Activated CD8-positive, alpha-beta memory T cell treated with anti-CD3 and anti-CD28 coated beads for 24 hours (primary cell): ENCODE data around the gene CNTD1.

Experiments used
- DNase-seq: peaks from one replicate; pipeline ENCODE4 v3.0.0-alpha.2; 2020

Gene CNTD1

DNA sequence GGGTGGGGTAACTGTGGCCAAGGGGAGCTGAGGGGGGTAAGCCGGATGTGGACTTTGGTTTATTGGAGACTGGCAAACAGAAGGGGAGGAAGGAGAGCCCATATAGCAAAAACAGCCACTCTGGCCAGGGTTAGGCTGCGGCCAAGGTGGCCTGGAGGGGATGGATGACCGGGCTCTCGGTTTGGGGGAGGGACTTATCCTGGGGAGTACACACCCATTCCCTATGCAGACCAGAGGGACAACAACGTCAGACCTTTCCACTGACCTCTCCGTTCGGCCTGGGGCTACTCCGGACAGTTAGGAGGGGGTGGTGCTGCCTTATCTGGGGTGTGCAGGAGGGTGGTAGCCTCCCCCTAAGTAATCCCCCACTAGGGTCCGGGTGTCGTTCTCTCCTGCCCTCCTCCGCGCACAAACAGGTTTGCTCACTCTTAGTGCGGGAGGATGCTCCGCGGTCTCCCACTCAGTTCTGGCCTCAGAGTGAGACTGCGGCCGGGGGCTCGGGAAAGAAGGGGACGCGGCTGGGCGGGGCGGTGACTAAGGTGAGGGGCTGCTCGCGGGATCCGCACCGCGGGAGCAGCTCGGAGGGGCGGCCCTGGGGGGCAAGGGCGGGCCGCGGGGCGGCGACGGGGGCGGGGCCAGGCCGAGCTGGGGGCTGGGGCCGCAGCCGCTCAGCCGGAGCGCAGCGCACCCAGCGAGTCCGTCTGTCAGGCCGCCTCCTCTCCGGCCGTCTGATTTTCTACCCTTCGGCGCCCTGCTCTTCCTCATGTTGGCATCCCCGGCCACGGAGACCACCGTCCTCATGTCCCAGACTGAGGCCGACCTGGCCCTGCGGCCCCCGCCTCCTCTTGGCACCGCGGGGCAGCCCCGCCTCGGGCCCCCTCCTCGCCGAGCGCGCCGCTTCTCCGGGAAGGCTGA, 18.5 kb upstream of the CNTD1 start, which contains the start of gene WNK4:
Gene WNK4 (plus strand): TSS at position 675 of the 915 bp plus-strand sequence. CDS start 89 bp downstream, at position 764.
- no peak for DNase-seq

DNA sequence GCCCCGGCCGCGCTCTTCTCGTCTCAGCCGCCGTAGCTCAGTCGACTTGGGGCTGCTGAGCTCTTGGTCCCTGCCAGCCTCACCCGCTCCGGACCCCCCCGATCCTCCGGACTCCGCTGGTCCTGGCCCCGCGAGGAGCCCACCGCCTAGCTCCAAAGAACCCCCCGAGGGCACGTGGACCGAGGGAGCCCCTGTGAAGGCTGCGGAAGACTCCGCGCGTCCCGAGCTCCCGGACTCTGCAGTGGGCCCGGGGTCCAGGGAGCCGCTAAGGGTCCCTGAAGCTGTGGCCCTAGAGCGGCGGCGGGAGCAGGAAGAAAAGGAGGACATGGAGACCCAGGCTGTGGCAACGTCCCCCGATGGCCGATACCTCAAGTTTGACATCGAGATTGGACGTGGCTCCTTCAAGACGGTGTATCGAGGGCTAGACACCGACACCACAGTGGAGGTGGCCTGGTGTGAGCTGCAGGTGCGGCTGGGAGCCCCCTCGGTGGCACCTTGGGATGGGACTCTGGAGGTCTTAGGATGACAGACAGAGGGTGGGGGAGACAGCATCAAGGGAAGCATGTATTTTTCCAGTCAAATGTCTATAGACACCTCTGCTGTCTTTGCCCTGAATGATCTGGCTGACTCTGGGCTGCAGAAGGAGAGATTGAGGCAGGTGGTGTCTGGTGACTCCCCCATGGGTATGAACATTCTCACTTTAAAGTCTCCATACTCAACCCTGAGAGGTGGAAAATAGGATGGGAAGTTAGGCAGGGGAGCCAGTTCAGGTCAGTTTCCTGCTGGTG, 17.6 kb upstream of the CNTD1 start:
- DNase-seq, result no peak

DNA sequence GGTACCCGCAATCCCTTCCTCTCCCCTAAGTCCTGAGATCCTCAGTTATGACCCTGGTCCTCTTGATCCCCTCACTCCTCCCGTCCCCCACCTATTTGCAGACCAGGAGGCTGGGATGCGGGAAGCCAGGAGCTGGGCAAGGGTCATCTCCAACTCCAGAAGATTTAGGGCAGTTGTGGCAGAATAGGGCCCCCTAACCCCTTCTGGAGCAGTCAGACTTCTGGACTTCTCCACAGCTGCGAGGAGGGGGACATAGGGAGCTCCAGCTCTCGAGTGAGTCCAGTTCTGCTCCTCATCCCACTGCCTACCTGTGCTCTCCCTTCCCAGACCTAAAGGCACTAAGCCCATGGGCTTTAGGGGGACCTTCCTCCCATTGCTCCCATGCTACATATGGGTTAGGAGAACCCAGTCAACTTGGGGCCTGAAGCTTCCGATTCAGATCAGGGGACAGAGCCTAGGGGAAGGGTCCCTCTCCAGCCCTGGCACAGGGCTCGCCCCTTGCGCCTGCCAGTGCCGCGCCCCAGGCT, 17.0 kb upstream of the CNTD1 start:
- DNase-seq, result no peak

DNA sequence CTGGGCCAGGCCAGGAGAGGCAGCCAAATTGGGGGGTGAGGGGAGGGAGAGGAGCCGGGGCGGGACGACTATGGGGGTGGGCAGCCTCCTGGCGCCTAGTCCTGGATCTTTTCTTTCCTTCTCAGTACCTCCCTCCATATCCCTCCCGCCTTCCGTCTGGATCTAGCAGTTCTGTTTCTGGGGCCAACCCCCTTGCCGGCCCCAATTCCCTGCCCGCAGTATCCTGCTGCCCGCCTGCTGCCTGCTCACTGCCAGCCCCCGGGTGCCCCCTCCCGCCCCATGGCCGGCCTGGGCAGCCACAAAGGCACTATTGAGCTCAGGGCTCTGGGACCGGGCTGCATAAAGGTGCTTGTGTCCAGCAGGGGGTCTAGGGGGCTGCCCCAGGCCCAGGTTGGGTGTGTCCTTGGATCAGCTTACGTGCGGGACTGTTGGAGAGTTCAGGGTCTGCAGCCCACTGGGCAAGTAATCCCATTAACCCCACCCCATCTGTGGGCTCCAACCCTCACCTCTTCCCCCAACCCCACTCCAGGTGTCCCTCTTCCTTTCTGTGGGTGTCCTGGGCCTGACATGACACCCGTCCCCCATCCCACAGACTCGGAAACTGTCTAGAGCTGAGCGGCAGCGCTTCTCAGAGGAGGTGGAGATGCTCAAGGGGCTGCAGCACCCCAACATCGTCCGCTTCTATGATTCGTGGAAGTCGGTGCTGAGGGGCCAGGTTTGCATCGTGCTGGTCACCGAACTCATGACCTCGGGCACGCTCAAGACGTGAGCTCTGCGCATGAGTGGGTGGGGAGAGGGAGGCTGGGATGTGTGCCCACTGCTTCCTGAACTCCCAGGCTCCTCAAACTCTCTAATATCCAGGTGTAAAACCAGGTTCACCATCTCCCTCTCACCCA, 16.2 kb upstream of the CNTD1 start:
- no peak for DNase-seq

DNA sequence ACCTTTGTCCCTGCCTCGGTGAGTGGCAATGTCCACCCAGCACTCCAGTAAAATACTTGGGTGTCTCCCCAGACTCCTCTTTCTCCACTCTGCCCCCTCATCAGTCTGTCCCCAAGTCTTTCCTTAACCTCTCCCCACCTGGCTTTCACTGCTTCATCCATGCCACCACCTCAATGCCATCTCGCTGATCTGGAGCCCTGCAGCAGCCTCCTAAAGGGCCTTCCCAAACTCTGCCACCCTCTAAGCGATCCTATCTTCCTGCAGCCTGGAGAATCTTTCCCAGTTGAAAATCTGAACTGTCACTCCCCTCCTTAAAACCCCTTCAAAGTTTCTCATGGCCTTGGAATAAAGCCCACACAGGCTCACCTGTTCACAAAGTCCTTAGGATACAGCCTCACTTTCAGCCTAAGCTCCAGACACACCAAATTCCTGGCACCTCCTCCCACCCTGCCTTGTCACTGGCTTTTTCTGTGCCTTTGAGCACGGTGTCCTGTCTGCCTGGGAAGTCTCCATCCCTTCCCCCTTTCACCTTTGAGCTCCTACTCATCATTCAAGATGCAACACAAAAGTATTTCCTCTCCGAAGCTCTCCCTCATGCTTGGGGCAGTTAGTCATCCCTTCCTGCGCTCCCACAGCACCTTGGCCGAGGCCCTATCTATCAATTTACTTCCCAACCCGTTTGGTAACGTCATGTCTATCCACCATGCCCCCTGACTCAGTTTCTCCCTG, 15.4 kb upstream of the CNTD1 start:
- DNase-seq, result no peak

DNA sequence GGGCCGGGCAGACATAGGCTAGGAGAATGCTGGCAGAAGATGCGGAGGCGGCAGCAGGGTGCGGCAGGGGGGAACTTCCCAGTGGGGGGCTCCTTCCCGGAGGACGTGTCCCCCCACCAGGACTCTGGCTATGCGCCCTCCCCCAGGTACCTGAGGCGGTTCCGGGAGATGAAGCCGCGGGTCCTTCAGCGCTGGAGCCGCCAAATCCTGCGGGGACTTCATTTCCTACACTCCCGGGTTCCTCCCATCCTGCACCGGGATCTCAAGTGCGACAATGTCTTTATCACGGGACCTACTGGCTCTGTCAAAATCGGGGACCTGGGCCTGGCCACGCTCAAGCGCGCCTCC, 14.9 kb upstream of the CNTD1 start:
- no peak for DNase-seq

DNA sequence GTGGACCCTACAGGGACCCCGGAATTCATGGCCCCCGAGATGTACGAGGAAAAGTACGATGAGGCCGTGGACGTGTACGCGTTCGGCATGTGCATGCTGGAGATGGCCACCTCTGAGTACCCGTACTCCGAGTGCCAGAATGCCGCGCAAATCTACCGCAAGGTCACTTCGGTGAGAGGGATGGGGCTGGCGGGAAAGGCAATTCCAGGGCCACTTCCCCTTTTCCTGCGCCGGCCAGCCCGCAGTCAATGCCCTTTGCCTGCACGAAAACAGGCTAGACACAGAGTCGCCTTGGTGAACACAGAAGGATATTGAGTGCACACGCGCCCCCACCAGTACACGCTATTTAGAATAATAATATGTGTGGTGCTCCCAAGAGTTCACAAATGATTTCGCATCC, 14.3 kb upstream of the CNTD1 start:
- no peak for DNase-seq

DNA sequence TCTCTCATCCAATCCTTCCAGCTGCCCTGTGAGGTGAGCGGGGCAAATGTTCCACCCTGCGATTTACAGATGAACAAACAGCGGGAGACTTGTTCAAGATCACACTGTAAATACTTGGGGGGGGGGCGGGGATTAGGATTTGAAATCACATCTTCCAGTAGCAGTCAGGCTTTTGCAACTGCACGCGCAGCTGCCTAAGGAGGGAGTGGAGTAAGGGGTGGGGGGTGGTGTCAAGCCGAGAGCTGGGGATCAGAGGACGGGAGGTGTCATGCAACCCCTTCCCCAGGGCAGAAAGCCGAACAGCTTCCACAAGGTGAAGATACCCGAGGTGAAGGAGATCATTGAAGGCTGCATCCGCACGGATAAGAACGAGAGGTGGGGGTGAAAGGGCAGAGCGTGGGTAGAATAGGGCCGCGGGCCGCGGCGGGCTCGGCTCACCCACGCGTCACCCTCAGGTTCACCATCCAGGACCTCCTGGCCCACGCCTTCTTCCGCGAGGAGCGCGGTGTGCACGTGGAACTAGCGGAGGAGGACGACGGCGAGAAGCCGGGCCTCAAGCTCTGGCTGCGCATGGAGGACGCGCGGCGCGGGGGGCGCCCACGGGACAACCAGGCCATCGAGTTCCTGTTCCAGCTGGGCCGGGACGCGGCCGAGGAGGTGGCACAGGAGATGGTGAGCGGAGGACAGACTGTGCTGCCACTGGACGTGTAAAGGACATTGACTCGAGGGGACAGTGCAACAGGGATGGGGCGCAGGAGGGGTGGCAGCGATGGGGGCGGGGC, 13.7 kb upstream of the CNTD1 start:
- no peak for DNase-seq

DNA sequence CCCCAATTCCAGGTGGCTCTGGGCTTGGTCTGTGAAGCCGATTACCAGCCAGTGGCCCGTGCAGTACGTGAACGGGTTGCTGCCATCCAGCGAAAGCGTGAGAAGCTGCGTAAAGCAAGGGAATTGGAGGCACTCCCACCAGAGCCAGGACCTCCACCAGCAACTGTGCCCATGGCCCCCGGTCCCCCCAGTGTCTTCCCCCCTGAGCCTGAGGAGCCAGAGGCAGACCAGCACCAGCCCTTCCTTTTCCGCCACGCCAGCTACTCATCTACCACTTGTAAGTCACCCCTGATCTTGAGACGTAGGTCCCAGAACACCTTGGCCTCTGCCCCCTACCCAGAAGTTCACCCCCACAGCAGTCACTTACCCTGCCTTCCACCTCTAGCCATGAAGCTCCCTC, 11.4 kb upstream of the CNTD1 start:
- DNase-seq, result no peak

DNA sequence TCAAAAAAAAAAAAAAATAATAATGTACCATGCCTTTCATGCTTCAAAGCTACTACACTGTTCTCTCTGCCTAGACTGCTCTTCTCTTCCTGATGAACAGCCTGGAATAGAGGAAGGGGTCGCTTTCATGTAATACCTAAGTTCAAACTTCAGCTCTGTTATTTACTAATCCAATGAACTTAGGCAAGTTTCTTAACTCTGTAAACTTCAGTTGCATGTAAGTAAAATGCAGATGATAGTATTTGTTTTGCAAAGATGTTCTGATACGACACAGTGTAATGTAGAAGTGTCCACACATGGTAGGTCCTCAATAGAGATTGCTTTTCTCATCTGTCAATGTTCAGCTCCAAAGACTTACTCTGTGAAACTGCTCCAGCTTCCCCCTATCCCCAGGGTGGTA, 6.7 kb upstream of the CNTD1 start:
- no peak for DNase-seq

DNA sequence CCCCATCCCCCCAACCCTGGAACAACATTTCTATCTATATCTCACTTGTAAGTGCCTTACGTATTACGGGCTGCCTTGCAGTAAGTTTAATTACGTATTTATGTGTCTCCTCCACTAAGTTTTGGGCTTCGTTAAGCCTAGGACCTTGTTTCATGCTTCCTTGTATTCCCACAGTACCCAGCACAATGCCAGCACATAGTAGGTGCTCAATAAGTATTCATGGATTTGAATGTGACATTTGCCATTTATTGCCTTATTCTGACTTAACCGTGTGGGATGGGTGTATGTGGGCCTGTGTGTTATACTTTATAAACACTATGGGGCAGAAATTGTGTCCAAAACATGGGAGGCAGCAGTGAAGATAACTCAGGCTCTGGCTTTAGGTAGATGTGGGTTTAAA, 6.1 kb upstream of the CNTD1 start:
- no peak for DNase-seq

DNA sequence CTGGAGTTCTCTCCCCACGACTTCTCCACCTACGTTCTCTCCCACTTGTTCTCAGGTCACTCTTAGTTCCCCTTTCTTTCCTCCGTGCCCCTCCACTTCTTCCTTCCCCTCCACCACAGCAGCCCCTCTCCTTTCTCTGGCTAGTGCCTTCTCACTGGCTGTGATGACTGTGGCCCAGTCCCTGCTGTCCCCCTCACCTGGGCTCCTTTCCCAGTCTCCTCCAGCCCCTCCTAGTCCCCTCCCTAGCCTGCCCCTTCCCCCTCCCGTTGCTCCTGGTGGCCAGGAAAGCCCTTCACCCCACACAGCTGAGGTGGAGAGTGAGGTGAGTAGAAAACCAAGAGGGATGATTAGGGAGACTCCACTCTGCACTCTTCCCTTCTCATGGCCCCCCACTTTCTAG, 3.6 kb upstream of the CNTD1 start:
- no peak for DNase-seq

DNA sequence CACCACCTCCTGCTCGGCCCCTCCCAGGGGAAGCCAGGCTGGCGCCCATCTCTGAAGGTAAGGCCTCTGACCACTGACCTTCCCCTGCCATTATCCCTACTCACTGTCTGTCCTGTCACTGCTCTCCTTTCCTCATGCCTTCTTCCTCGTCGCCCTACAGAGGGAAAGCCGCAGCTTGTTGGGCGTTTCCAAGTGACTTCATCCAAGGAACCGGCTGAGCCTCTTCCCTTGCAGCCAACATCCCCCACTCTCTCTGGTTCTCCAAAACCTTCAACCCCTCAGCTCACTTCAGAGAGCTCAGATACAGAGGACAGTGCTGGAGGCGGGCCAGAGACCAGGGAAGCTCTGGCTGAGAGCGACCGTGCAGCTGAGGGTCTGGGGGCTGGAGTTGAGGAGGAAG, 3.2 kb upstream of the CNTD1 start:
- no peak for DNase-seq

DNA sequence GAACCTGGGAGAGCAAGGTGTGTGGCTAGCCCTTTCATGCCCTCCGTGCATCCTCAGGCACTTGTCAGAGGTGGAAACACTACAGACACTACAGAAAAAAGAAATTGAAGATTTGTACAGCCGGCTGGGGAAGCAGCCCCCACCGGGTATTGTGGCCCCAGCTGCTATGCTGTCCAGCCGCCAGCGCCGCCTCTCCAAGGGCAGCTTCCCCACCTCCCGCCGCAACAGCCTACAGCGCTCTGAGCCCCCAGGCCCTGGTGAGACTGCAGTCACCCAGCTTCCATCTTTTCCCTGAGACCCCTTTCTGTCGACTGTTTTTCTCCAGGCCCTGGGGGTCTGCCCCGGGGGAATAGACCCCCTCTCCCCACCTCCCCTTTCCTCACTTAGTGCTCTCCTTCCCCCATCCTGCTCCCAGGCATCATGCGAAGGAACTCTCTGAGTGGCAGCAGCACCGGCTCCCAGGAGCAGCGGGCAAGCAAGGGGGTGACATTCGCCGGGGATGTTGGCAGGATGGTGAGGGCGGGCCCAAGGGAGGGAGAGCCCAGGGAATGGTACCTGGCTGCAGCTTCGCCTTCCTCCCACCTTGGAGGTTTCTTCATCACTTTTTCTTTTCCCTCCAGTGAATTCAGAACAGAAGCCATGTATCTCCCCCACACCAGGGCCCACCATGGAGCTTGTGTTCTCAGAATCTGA, 2.4 kb upstream of the CNTD1 start:
- DNase-seq, result no peak

DNA sequence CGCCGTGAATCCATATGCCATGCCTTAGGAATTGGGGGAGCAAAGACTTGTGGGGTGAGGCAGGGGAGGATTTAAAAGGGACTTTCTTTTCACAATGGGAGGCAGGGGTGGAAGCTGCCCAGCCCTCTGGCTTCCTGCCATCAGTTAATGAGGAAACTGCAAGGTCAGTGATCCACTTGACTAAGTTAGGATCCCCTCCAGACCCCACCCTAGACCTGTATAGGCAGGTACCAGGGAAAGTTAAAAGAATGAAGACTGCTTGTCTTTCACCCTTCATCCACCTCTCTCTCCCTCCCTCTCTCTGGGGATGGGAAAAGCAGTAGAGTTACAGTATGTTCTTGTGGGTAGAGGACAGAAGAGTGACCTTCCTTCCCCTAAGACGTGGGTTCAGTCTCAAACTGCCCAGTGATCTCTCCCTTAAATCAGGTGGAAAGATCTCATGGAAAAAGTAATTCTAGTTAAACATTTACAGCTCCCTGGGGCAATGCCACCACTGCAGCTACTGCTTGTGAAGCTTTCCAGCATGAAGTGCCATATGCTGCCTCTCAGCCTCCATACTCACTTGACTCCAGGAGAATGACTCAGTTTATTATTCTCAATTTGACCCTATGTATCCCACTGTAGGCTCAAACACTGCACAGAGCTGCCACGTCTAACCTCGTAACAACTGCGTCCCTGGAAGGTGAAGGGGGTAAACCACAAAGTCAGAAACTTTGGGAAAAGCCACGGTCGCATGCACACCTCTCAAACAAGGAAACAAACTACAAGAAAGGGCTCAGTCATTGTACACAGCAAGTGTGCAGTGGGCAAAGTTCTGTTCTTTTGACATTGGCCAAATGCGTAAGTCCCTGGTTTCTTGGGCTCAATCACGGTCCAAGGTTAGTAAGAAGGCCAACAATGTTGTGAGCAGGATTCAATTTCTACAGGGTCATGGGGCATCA, 1.3 kb upstream of the CNTD1 start:
- DNase-seq, result no peak

DNA sequence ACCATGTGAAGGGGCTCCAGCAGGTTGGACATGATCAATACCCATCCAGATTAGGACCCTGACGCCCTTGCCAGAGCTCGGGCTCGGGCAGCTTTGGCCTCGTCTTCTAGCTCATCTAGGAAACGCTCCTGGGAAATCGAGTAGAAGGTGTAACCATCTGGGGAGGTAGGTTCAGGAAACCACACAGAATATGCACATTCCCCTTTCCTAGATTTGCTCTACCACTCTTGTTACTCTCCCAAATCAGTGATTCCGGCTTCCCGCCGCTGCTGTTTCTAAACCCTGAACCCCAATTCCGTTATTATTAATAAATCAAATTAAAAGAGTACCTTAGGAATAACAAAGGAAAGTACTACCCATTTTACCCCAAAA, 664 bp upstream of the CNTD1 start:
- DNase-seq, result no peak

DNA sequence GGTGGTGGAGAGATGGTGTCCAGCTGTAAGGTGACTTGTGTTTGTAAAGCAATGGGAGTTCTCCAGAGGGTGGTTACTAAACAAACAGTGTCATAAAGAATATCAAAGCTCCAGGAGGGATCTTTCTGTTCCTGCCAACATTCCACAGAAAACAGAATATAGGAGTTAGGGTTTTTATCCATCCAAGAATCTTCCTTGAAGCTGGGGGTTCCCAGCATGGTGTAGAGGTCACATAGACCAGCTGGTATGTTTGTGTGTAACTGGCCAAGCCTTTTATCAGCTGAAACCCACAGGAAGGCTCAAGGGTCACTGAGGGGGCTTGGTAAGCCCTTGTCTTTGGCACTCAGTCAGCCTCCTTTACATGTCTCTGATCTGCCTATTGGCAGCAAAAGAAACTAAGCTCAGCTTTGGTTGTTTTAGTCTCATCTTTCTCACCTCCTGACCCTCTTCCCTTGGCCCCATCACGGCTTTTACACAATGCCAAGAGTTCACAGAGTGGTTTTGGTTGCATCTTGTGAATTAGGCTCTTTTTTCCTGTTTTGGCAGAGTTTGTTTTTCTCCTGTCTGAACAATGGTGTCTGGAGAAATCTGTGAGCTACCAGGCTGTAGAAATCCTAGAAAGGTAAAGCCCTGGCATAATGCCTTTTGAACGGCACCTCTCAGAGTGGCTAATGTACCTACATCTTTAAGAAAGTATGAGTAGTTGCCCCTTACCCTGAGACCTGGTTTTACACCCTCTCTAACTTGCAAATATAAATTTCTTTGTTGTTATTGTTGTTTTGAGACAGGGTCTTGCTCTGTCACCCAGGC, 4.6 kb downstream of the CNTD1 start:
- DNase-seq, result no peak

DNA sequence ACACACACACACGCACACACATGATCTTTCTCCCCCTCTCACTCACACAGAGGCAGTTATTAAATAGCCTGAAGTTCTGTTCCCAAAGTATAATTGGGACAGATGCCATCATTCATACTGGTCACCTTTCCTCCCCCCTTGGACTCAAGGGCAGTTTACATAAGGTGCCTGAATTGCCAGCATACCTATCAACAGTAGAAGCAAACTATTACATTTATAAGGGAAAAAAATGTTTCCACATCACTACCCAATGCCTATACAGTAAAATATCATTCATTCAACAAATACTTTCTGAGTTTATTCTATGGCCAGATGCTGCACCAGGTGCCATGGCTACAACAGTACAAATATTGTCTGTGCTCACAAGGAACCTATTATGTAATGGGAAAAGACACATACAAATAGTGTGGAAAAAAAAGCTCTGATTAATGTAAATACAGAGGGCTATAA, 6.3 kb downstream of the CNTD1 start:
- no peak for DNase-seq

DNA sequence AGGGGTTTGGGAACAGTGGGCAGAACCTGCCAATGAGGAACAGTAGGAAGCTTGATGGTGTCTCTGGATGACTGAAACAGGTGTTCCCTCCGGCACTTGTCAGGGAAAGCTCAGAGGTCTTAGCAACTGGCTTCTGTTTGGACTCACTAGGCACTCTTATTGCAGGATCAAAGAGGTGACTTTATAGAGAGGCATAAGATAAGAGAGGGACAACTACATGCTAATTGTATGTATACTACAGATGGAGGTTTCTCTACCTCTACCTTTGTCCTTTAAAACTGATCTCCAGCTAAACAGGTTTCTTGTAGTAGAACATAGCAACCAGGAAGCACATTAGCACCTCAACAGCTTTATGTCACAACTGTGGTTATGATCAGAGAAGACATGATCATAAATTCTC, 7.6 kb downstream of the CNTD1 start:
- DNase-seq, result no peak
